ENCODE data around the gene KCNA2. TPM values are rescaled to one million over a fixed set of nuclear protein-coding genes. Genes with fewer than 3 reads are reported as not detected.

The KCNA2 gene
- total and polyA plus RNA-seq, 2 donors (not counting 1 experiment from before 2014, with no cell fraction given) = 0.17 TPM; not detected in 1

GRCh38 chr1:110584045-110584444 lies 22.1 kb downstream of the KCNA2 start:
- Histone ChIP-seq H3K9ac (ENCODE audit: insufficient read depth, low read length) (no peak overlapping the region), H3K4me2 (ENCODE audit: extremely low read depth, insufficient read depth, low read length) (no peak overlapping the region), H3K79me2 (ENCODE audit: control insufficient read depth, insufficient read depth, low read length) (no peaks in the 10 kb centered on the region), H3K27me3 (ENCODE audit: control insufficient read depth, insufficient read depth, low read length) (peaks cover 6% of the 10 kb centered on the region), H3K4me1 (ENCODE audit: control insufficient read depth, extremely low read depth, insufficient read depth, low read length) (no peaks in the 10 kb centered on the region), H3K4me3 (replicated peaks in 1 of 4; ENCODE audit: control extremely low read depth in 1 of 4, insufficient read depth in 1 of 4, low read depth in 3 of 4, low read length in 4 of 4) (no peak overlapping the region), H3K36me3 (ENCODE audit: control insufficient read depth, insufficient read depth, low read length) (no peaks in the 10 kb centered on the region), H3K27ac (ENCODE audit: insufficient read depth, low read length) (no peak overlapping the region), H3K9me3 (ENCODE audit: control insufficient read depth, insufficient read depth, low read depth, low read length) (no peaks in the 10 kb centered on the region), H2AFZ (ENCODE audit: low read length) (no peak overlapping the region), H4K20me1 (ENCODE audit: control insufficient read depth, extremely low read depth, insufficient read depth, low read length) (no peaks in the 10 kb centered on the region)
- no peak for TF ChIP-seq EZH2 (IDR thresholded peaks at IDR 0.05; ENCODE audit: low read length, missing control alignments)
- TF ChIP-seq CTCF (conservative IDR thresholded peaks at IDR 0.05 in 1 of 2, IDR thresholded peaks at IDR 0.05 in 1 of 2; ENCODE audit: low read depth in 1 of 2, low read length in 2 of 2) = no peak
- no peak for DNase-seq (ENCODE audit: low read depth in 2 of 2)

GRCh38 chr1:110583505-110583904 lies 22.7 kb downstream of the KCNA2 start:
- no peak overlapping the region for H3K4me3 ChIP-seq (replicated peaks in 1 of 4; ENCODE audit: control extremely low read depth in 1 of 4, insufficient read depth in 1 of 4, low read depth in 3 of 4, low read length in 4 of 4)
- no peaks in the 10 kb centered on the region for H3K4me1 ChIP-seq (ENCODE audit: control insufficient read depth, extremely low read depth, insufficient read depth, low read length)
- H4K20me1 ChIP-seq (ENCODE audit: control insufficient read depth, extremely low read depth, insufficient read depth, low read length) = no peaks in the 10 kb centered on the region
- H3K36me3 ChIP-seq (ENCODE audit: control insufficient read depth, insufficient read depth, low read length) = no peaks in the 10 kb centered on the region
- H3K9ac ChIP-seq (ENCODE audit: insufficient read depth, low read length) = no peak overlapping the region
- no peaks in the 10 kb centered on the region for H3K9me3 ChIP-seq (ENCODE audit: control insufficient read depth, insufficient read depth, low read depth, low read length)
- H2AFZ ChIP-seq (ENCODE audit: low read length) = no peak overlapping the region
- DNase-seq (ENCODE audit: low read depth in 2 of 2) = no peak
- no peaks in the 10 kb centered on the region for H3K79me2 ChIP-seq (ENCODE audit: control insufficient read depth, insufficient read depth, low read length)
- peaks cover 6% of the 10 kb centered on the region for H3K27me3 ChIP-seq (ENCODE audit: control insufficient read depth, insufficient read depth, low read length)
- H3K4me2 ChIP-seq (ENCODE audit: extremely low read depth, insufficient read depth, low read length) = no peak overlapping the region
- H3K27ac ChIP-seq (ENCODE audit: insufficient read depth, low read length) = no peak overlapping the region
- TF ChIP-seq CTCF (conservative IDR thresholded peaks at IDR 0.05 in 1 of 2, IDR thresholded peaks at IDR 0.05 in 1 of 2; ENCODE audit: low read depth in 1 of 2, low read length in 2 of 2) (no peak), EZH2 (IDR thresholded peaks at IDR 0.05; ENCODE audit: low read length, missing control alignments) (no peak)

GRCh38 chr1:110582378-110582777 lies 23.8 kb downstream of the KCNA2 start:
- H3K27me3 ChIP-seq (ENCODE audit: control insufficient read depth, insufficient read depth, low read length) = peaks cover 6% of the 10 kb centered on the region
- H3K27ac ChIP-seq (ENCODE audit: insufficient read depth, low read length) = no peak overlapping the region
- no peak for DNase-seq (ENCODE audit: low read depth in 2 of 2)
- no peak overlapping the region for H3K9ac ChIP-seq (ENCODE audit: insufficient read depth, low read length)
- H3K79me2 ChIP-seq (ENCODE audit: control insufficient read depth, insufficient read depth, low read length) = no peaks in the 10 kb centered on the region
- no peaks in the 10 kb centered on the region for H3K9me3 ChIP-seq (ENCODE audit: control insufficient read depth, insufficient read depth, low read depth, low read length)
- H3K4me1 ChIP-seq (ENCODE audit: control insufficient read depth, extremely low read depth, insufficient read depth, low read length) = no peaks in the 10 kb centered on the region
- TF ChIP-seq EZH2 (IDR thresholded peaks at IDR 0.05; ENCODE audit: low read length, missing control alignments) (no peak), CTCF (conservative IDR thresholded peaks at IDR 0.05 in 1 of 2, IDR thresholded peaks at IDR 0.05 in 1 of 2; ENCODE audit: low read depth in 1 of 2, low read length in 2 of 2) (no peak)
- no peak overlapping the region for H3K4me2 ChIP-seq (ENCODE audit: extremely low read depth, insufficient read depth, low read length)
- H3K4me3 ChIP-seq (replicated peaks in 1 of 4; ENCODE audit: control extremely low read depth in 1 of 4, insufficient read depth in 1 of 4, low read depth in 3 of 4, low read length in 4 of 4) = no peak overlapping the region
- H2AFZ ChIP-seq (ENCODE audit: low read length) = no peak overlapping the region
- H4K20me1 ChIP-seq (ENCODE audit: control insufficient read depth, extremely low read depth, insufficient read depth, low read length) = no peaks in the 10 kb centered on the region
- no peaks in the 10 kb centered on the region for H3K36me3 ChIP-seq (ENCODE audit: control insufficient read depth, insufficient read depth, low read length)

Measured in fibroblast of lung (primary cell).